Measurements from ENCODE around the gene SEMA6C.

Gene SEMA6C

GRCh38 chr1:151146412-151147131 is at the start of gene SEMA6C:
SEMA6C (minus strand) TSS chr1:151146631; CDS start chr1:151142621, 4,010 bp downstream.
- no peak for TF ChIP-seq GATA2 (IDR thresholded peaks at IDR 0.05; ENCODE audit: low read depth, low read length)
- TF ChIP-seq GATA3 (IDR thresholded peaks at IDR 0.05; ENCODE audit: low read depth, low read length) = no peak

- no peak for TF ChIP-seq GATA3 (IDR thresholded peaks at IDR 0.05; ENCODE audit: low read depth, low read length)
- no peak for TF ChIP-seq GATA2 (IDR thresholded peaks at IDR 0.05; ENCODE audit: low read depth, low read length)
Measured at GRCh38 chr1:151193856-151194255, 47.4 kb upstream of the SEMA6C start.

GRCh38 chr1:151193304-151193703 is 46.9 kb upstream of the SEMA6C start:
- TF ChIP-seq GATA2 (IDR thresholded peaks at IDR 0.05; ENCODE audit: low read depth, low read length) (no peak), GATA3 (IDR thresholded peaks at IDR 0.05; ENCODE audit: low read depth, low read length) (no peak)

GRCh38 chr1:151192047-151192446 is 45.6 kb upstream of the SEMA6C start:
- TF ChIP-seq GATA3 (IDR thresholded peaks at IDR 0.05; ENCODE audit: low read depth, low read length) = no peak
- no peak for TF ChIP-seq GATA2 (IDR thresholded peaks at IDR 0.05; ENCODE audit: low read depth, low read length)

- TF ChIP-seq GATA3 (IDR thresholded peaks at IDR 0.05; ENCODE audit: low read depth, low read length) (no peak), GATA2 (IDR thresholded peaks at IDR 0.05; ENCODE audit: low read depth, low read length) (no peak)
Measured at GRCh38 chr1:151189637-151190445, 43.4 kb upstream of the SEMA6C start, which contains the start of gene VPS72. VPS72 (minus strand) TSS chr1:151190197; CDS start chr1:151190121, 76 bp downstream.

GRCh38 chr1:151187205-151187604 is 40.8 kb upstream of the SEMA6C start:
- TF ChIP-seq GATA2 (IDR thresholded peaks at IDR 0.05; ENCODE audit: low read depth, low read length) (no peak), GATA3 (IDR thresholded peaks at IDR 0.05; ENCODE audit: low read depth, low read length) (no peak)

GRCh38 chr1:151184211-151184610 is 37.8 kb upstream of the SEMA6C start:
- TF ChIP-seq GATA3 (IDR thresholded peaks at IDR 0.05; ENCODE audit: low read depth, low read length) (no peak), GATA2 (IDR thresholded peaks at IDR 0.05; ENCODE audit: low read depth, low read length) (no peak)

- TF ChIP-seq GATA3 (IDR thresholded peaks at IDR 0.05; ENCODE audit: low read depth, low read length) = no peak
- TF ChIP-seq GATA2 (IDR thresholded peaks at IDR 0.05; ENCODE audit: low read depth, low read length) = no peak
Measured at GRCh38 chr1:151176514-151177045, 30.1 kb upstream of the SEMA6C start.

GRCh38 chr1:151175863-151176262 is 29.4 kb upstream of the SEMA6C start, which contains the start of gene TMOD4:
TMOD4 (minus strand) TSS chr1:151175981; CDS start chr1:151174875, 1,106 bp downstream.
- TF ChIP-seq GATA3 (IDR thresholded peaks at IDR 0.05; ENCODE audit: low read depth, low read length) = no peak
- no peak for TF ChIP-seq GATA2 (IDR thresholded peaks at IDR 0.05; ENCODE audit: low read depth, low read length)

GRCh38 chr1:151175041-151175741 is 28.8 kb upstream of the SEMA6C start:
- no peak for TF ChIP-seq GATA2 (IDR thresholded peaks at IDR 0.05; ENCODE audit: low read depth, low read length)
- TF ChIP-seq GATA3 (IDR thresholded peaks at IDR 0.05; ENCODE audit: low read depth, low read length) = no peak

- TF ChIP-seq GATA2 (IDR thresholded peaks at IDR 0.05; ENCODE audit: low read depth, low read length) (no peak), GATA3 (IDR thresholded peaks at IDR 0.05; ENCODE audit: low read depth, low read length) (no peak)
Measured at GRCh38 chr1:151171190-151171589, 24.8 kb upstream of the SEMA6C start.

GRCh38 chr1:151167116-151167515 is 20.7 kb upstream of the SEMA6C start:
- TF ChIP-seq GATA3 (IDR thresholded peaks at IDR 0.05; ENCODE audit: low read depth, low read length) (no peak), GATA2 (IDR thresholded peaks at IDR 0.05; ENCODE audit: low read depth, low read length) (no peak)

GRCh38 chr1:151166505-151166956 is 20.1 kb upstream of the SEMA6C start:
- TF ChIP-seq GATA2 (IDR thresholded peaks at IDR 0.05; ENCODE audit: low read depth, low read length) (no peak), GATA3 (IDR thresholded peaks at IDR 0.05; ENCODE audit: low read depth, low read length) (no peak)

Measured in SH-SY5Y (cell line).